Right atrium auricular region (tissue), 2 donors: ENCODE measurements around the gene FAM83C. TPM values are rescaled to one million over a fixed set of nuclear protein-coding genes. Genes with fewer than 3 reads are reported as not detected.

Experiments used
- DNase-seq: peaks from one replicate; pipeline ENCODE4 v3.0.0-alpha.2; 2019; ENCODE audit warnings: low spot score
- H3K27ac ChIP-seq, 2 donors: fragments of 200-600 bp; sonication (generic); 1 replicate in 1 of 2; 2 replicates in 1 of 2; pipeline ENCODE4 v1.5.1; 2016 to 2019
- H3K27me3 ChIP-seq, 2 donors: fragments of 200-600 bp; sonication (generic); one replicate each; pipeline versions ENCODE4 v1.5.1 to v1.6.0; 2017 to 2019
- H3K36me3 ChIP-seq: fragments of 200-600 bp; sonication (generic); one replicate; pipeline ENCODE4 v1.5.1; 2016
- H3K4me1 ChIP-seq, 2 donors: fragments of 200-600 bp; sonication (generic); one replicate each; pipeline versions ENCODE4 v1.5.1 to v1.6.0; 2017 to 2019
- H3K4me3 ChIP-seq, 2 donors: fragments of 200-600 bp; sonication (generic); 1 replicate in 1 of 2; 2 replicates in 1 of 2; pipeline ENCODE4 v1.5.1; 2017 to 2019; ENCODE audit warnings: mild to moderate bottlenecking in 1 of 2, moderate library complexity in 1 of 2
- H3K9me3 ChIP-seq, 2 donors: fragments of 200-600 bp; sonication (generic); one replicate each; pipeline ENCODE4 v1.5.1; 2019
- total RNA-seq, 2 donors: library from RNA; depleted of rRNA; stranded (reverse); fragments of >200 nt; gene quantifications; one replicate each; pipeline ENCODE4 v1.1.0, GENCODE V29; 2016
- TF ChIP-seq, protein P1 (sequence below), 2 donors: fragments of 200-600 bp; sonication (generic); IDR thresholded peaks; one replicate each; pipeline ENCODE4 v1.5.1; 2019; ENCODE audit warnings: antibody characterized with exemption in 2 of 2

The FAM83C gene
- total RNA-seq, 2 donors from 2014 or later = not detected

DNA sequence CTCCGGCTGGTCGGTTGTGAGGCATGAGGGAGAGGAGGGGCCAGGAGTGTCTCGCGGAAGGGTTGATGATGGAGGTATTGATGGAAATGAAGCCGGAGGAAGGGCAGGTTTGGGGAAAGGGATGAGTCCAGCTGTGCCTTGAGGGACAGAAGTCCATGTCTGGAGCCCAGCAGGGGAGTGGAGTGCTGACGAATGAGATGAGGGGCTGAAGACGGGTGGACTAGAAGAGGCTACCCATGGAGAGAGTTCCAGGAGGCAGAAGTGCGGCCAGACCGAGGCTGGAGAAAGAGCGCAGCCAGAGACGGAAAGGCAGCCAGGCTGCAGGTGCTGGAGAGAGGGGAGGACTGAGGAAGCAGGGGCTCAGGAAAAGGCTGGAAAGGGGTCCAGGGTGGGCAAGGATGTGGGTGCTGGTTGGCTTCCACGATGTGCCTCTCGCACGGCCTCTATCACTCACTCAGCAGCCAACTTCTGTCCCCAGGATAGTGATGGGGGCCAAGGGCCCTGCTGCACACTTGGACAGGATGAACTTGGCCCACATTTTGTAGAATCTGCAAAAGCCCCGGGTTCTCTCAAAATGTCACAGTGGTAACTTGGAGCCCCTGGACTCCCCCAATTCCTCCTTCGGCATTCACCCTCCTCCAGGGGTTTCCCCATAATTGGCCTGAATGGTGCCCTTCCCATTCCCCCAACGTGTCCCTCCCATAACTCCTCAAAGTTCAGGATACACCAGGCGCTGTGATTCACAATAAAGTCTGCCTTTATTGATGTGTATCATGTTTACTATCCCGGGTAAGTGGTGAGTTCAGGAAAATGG lies 7.0 kb downstream of the FAM83C start:
- Histone ChIP-seq H3K27ac (peak overlapping the region; percentile 79 to 86), H3K4me1 (peaks cover 0 to 18% of the 10 kb centered on the region in 2 donors), H3K4me3 (peak overlapping the region; percentile 66 to 81), H3K9me3 (no peaks in the 10 kb centered on the region), H3K36me3 (peaks cover 6% of the 10 kb centered on the region), H3K27me3 (no peaks in the 10 kb centered on the region)
- no peak for DNase-seq
- TF ChIP-seq, protein P1, sequence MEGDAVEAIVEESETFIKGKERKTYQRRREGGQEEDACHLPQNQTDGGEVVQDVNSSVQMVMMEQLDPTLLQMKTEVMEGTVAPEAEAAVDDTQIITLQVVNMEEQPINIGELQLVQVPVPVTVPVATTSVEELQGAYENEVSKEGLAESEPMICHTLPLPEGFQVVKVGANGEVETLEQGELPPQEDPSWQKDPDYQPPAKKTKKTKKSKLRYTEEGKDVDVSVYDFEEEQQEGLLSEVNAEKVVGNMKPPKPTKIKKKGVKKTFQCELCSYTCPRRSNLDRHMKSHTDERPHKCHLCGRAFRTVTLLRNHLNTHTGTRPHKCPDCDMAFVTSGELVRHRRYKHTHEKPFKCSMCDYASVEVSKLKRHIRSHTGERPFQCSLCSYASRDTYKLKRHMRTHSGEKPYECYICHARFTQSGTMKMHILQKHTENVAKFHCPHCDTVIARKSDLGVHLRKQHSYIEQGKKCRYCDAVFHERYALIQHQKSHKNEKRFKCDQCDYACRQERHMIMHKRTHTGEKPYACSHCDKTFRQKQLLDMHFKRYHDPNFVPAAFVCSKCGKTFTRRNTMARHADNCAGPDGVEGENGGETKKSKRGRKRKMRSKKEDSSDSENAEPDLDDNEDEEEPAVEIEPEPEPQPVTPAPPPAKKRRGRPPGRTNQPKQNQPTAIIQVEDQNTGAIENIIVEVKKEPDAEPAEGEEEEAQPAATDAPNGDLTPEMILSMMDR (IDR thresholded peaks at IDR 0.05) = no peak

DNA sequence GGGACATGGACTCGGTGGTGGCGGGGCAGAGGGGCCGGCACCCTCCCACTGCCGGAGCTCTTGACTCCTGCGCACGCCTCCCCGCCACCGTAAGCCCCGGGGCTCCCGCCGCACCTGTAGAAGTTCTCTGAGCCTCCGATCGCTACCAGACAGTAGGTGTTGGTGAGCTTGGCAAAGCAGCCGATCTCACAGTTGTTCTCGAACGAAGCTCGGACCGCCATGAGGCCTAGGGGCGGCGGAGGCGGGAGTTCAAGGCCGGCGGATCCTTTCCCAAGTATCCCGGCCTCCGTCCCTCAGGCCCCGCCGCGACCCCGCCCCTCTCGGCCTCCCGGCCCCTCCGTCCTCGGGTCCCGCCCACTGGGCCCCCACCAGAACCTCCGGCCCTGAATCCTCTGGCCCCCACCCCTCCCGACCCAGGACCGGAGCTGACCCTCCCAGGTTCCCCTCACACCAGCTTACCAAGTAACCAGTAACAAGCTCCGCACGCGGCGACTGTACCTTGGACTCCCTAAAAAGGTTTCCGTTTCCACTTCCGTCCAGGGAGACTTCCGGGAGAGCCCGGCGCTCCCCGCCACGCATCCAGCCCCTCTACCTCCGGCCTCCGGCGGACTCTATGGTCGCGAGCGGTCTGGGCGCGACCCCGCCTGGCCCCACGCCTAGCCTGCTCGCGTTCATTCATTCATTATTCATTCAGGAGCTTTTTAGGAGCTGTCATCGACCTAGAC lies 7.8 kb downstream of the FAM83C start, which contains the start of gene EIF6:
TSS of gene EIF6 (minus strand) at position 506 of the 725 bp plus-strand sequence. CDS start at position 221, 285 bp downstream.
- Histone ChIP-seq H3K9me3 (no peaks in the 10 kb centered on the region), H3K4me1 (peaks cover 0 to 18% of the 10 kb centered on the region in 2 donors), H3K36me3 (peaks cover 14% of the 10 kb centered on the region), H3K27me3 (no peaks in the 10 kb centered on the region), H3K4me3 (peak within 1 kb of the TSS; percentile 66 to 81), H3K27ac (peak within 1 kb of the TSS; percentile 79 to 86)
- DNase-seq = peak; percentile 78
- TF ChIP-seq, protein P1 (IDR thresholded peaks at IDR 0.05) = no peak

DNA sequence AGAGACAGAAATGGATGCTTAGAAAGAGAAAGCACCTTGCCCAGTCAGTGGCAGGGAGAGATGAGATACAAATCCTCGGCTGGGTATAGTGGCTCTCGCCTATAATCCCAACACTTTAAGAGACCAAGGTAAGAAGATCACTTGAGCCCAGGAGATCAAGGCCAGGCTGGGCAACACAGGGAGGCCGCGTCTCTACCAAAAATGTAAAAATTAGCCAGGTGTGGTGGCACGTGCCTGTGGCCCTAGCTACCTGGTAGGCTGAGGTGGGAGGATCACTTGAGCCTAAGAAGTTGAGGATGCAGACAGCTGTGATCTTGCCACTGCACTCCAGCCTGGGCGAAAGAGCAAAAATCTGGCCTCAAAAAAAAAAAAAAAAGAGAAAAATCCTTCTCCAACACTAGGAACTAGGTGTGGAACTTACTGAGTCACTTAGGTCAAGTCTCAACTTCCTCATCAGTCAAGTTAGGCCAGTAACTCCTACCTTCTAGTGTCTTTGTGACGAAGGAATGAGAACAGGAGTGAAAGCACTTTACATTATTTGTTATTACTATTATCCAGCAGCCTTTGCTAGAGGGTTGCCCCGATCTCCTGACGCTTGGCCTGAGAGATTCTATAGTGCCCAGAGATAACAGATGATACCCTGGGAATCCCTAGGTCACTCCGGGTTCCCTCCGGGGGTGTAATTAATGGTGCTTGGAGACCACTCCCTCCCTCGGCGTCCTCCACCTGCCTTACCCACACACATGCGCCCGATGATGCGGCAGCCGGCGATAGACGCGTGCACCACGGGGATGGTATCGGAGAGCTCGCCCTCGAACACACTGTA lies 8.6 kb downstream of the FAM83C start:
- Histone ChIP-seq H3K36me3 (peaks cover 21% of the 10 kb centered on the region), H3K9me3 (no peaks in the 10 kb centered on the region), H3K4me3 (peak overlapping the region; percentile 66 to 81), H3K4me1 (peaks cover 0 to 20% of the 10 kb centered on the region in 2 donors), H3K27me3 (no peaks in the 10 kb centered on the region), H3K27ac (peak overlapping the region; percentile 79 to 86)
- DNase-seq = no peak
- TF ChIP-seq, protein P1 (IDR thresholded peaks at IDR 0.05) = no peak

DNA sequence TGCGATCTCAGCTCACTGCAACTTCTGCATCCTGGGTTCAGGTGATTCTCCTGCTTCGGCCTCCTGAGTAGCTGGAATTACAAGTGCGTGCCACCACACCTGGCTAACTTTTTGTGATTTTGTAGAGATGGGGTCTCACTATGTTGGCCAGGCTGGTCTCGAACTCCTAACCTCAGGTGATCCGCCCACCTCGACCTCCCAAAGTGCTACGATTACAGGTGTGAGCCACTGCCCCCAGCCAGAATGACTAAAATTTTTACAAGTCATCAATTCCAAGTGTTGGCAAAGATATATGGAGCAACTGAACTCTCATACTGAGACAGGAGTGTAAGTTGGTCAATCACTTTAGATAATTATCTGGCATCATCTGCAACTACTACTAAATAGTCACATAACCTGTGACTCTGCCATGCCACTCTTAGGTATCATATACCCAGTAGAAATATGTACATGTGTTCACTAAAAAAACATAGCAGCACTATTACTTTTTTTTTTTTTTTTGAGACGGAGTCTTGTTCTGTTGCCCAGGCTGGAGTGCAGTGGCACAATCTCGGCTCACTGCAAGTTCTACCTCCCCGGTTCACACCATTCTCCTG lies 10.6 kb downstream of the FAM83C start:
- DNase-seq = no peak
- TF ChIP-seq, protein P1 (IDR thresholded peaks at IDR 0.05) = no peak
- peaks cover 26% of the 10 kb centered on the region for H3K36me3 ChIP-seq
- H3K27ac ChIP-seq = no peak overlapping the region
- H3K9me3 ChIP-seq = no peaks in the 10 kb centered on the region
- H3K4me3 ChIP-seq = no peak overlapping the region
- no peaks in the 10 kb centered on the region for H3K27me3 ChIP-seq
- H3K4me1 ChIP-seq = peaks cover 0 to 33% of the 10 kb centered on the region in 2 donors

DNA sequence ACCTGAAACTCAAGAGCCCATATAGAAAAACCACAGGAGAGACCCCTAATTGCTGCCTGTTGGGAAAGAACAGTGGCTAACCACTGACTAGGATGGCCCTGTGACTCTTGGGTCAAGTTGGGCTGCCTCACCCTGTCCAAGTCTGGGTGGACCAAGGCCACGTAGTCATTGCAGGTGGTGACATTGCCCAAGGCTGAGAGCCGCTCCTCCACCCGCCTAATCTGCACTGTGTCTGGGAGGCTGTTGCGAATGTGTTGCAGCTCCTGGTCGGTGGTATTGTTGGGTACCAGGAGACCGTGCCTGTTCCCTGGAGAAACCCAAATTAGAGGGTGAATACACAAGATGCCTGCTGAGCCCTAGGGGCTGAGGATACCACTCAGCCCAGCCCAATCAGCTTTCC lies 11.7 kb downstream of the FAM83C start:
- Histone ChIP-seq H3K4me3 (no peak overlapping the region), H3K27ac (no peak overlapping the region), H3K9me3 (no peaks in the 10 kb centered on the region), H3K4me1 (peaks cover 0 to 44% of the 10 kb centered on the region in 2 donors), H3K36me3 (peaks cover 26% of the 10 kb centered on the region), H3K27me3 (no peaks in the 10 kb centered on the region)
- no peak for DNase-seq
- TF ChIP-seq, protein P1 (IDR thresholded peaks at IDR 0.05) = no peak
